Endothelial cell of hepatic sinusoid (primary cell): ENCODE measurements around the gene NOXO1.

Source experiments
- in situ Hi-C: cut with HindIII; loops from 2 replicates; pipeline ENCODE4 v1.10.0; 2017; ENCODE audit warnings: low sequenced_read_pairs

NOXO1 gene

GRCh38 chr16:1980030-1980769 is 1.1 kb downstream of the NOXO1 start:
- in situ Hi-C loops: no loop called here

GRCh38 chr16:1979271-1980029 is 1.8 kb downstream of the NOXO1 start:
- in situ Hi-C loops: no loop called here

- in situ Hi-C loops: no loop called here
These were observed 2.7 kb downstream of the NOXO1 start for GRCh38 chr16:1978476-1979120.

GRCh38 chr16:1977875-1978268 is 3.4 kb downstream of the NOXO1 start:
- in situ Hi-C loops: no loop called here

- in situ Hi-C loops: no loop called here
These were observed 4.1 kb downstream of the NOXO1 start for GRCh38 chr16:1976951-1977874.

- in situ Hi-C loops: no loop called here
These were observed 5.1 kb downstream of the NOXO1 start for GRCh38 chr16:1976216-1976520.

- in situ Hi-C loops: no loop called here
These were observed 5.6 kb downstream of the NOXO1 start for GRCh38 chr16:1975432-1976215.

- in situ Hi-C loops: no loop called here
These were observed 6.9 kb downstream of the NOXO1 start for GRCh38 chr16:1974157-1975070.

GRCh38 chr16:1973461-1974156 is 7.7 kb downstream of the NOXO1 start:
- in situ Hi-C loops: no loop called here

- in situ Hi-C loops: no loop called here
These were observed 8.8 kb downstream of the NOXO1 start for GRCh38 chr16:1972490-1972877.

- in situ Hi-C loops: no loop called here
These were observed 9.3 kb downstream of the NOXO1 start, which contains the start of gene TBL3 for GRCh38 chr16:1971796-1972489. TSS of gene TBL3 (plus strand) at chr16:1972053. CDS start at chr16:1972165, 112 bp downstream.

- in situ Hi-C loops: loop anchor here (5.0 kb wide), 1 partner anchor 69 kb away; no protein-coding TSS in a partner anchor
These were observed 12.9 kb downstream of the NOXO1 start for GRCh38 chr16:1968146-1968953.

- in situ Hi-C loops: loop anchor here (5.0 kb wide), 1 partner anchor 71 kb away; no protein-coding TSS in a partner anchor
These were observed 14.8 kb downstream of the NOXO1 start, which contains the start of gene RNF151 for GRCh38 chr16:1966460-1966859. TSS of gene RNF151 (plus strand) at chr16:1966856. CDS start at chr16:1966882, 26 bp downstream.

GRCh38 chr16:1965396-1966001 is 15.8 kb downstream of the NOXO1 start:
- in situ Hi-C loops: loop anchor here (5.0 kb wide), 1 partner anchor 72 kb away; no protein-coding TSS in a partner anchor

- in situ Hi-C loops: loop anchor here (5.0 kb wide), 1 partner anchor 73 kb away; no protein-coding TSS in a partner anchor
These were observed 16.5 kb downstream of the NOXO1 start, which contains the start of gene RPS2 for GRCh38 chr16:1964506-1965395. TSS of gene RPS2 (minus strand) at chr16:1964826. CDS start at chr16:1964625, 201 bp downstream.
